Colon (tissue), 2 donors: Measurements from ENCODE around the gene ALDH8A1.

Experiments used
- FAIRE-seq: peaks from 2 replicates; lab custom pipeline; 2012; peaks lifted over from hg19 to GRCh38; lab: Jason Lieb, UNC
- donor health status: control.
- donor health status: control.

ALDH8A1 gene

DNA sequence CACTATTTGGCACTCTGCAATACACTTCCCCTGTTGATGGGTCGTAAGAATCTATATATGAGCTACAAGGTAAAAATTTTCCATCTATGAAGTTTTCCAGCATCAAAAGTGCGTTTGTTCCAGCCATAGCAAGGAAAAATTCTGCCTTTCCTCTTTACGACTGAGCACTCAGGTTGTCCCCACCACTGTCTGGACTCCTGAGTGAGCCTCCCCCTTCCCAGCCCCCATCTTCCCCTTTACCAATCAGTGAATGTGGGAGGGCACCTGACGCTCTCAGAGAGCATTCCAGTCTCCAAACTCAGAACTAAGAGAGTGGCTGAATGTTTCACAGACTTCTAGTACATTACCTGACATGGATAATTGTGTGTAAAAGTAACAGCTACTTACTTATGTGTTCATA is at the start of gene ALDH8A1:
Gene ALDH8A1, minus strand, starts transcription at position 175 of the 400 bp plus-strand sequence. Its CDS starts 48 bp downstream, at position 127.
- FAIRE-seq: no peak

- FAIRE-seq: no peak
These were observed 49.2 kb upstream of the ALDH8A1 start for GRCh38 chr6:134999107-134999506.

GRCh38 chr6:134997133-134997995 is 47.5 kb upstream of the ALDH8A1 start:
- FAIRE-seq: no peak

DNA sequence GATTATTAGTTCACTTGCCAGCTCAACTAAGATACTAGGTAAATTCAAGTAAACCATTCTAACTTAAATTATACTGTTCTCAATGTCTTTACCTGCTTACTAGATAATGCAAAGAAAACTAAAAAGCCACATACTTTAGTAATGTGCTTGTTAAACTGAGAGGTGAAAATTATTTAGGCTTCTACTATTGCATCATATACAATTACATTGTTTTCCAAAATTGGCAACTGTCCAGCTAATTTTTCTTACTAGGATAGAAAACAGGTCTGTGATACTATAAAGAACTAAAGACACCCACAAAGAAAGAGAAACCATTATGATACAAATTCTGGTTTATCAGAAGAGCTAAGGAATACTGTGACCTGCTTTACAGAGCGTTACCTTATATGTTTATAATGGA is 45.6 kb upstream of the ALDH8A1 start:
- peak; percentile 10 for FAIRE-seq

DNA sequence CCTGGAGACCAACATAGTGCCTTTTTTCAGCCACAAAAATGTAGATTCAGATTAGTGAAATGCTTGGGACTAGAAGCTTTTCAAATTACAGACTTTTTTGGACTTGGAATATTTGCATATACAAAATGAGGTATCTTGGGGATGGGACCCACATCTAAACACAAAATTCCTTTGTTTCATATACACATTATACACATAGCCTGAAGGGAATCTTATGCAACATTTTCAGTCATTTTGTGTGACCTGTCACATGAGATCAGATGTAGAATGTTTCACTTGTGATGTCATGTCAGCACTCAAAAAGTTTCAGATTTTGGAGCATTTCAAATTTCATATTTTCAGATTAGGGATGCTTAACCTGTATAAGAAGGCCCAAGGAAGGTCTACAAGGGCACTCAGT is 44.5 kb upstream of the ALDH8A1 start:
- no peak for FAIRE-seq

GRCh38 chr6:134992155-134992554 is 42.3 kb upstream of the ALDH8A1 start:
- no peak for FAIRE-seq

DNA sequence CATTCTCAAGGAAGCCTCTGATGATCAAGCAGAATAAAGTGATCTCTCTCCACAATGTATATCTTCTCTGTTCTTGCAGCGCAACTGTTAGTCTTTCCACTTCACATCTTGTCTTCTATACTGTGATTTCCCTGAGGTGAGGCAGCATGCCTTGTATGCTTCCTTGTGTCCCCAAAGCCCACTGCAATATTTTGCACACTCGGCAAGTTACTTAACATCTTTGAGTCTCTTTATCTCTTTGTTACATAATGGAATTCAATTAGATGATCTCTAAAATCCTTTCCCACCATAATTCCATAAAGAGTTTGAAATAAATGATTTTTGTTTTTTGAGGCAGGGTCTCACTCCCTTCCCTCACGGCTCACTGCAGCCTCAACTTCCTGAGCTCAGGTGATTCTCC is 40.4 kb upstream of the ALDH8A1 start:
- no peak for FAIRE-seq

DNA sequence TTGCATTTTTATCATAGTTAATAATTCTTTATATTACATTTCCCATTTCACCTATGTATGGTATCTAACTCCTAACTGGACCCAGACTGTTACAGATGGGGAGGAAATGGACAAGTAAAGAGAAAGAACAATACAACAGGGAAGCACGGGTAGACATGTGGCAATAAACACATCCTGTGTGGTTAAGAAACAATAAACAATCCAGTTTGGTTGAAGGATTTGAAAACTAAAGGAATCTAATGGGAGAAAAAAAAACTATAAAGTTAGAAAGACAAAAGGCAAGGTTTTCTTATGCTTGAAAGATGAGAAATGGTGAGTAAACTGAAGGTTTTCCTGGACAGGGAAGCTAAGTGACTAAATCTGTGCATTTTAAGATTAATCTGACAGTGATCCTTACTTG is 34.9 kb upstream of the ALDH8A1 start:
- no peak for FAIRE-seq

- FAIRE-seq: no peak
These were observed 33.9 kb upstream of the ALDH8A1 start for GRCh38 chr6:134983823-134984222.

DNA sequence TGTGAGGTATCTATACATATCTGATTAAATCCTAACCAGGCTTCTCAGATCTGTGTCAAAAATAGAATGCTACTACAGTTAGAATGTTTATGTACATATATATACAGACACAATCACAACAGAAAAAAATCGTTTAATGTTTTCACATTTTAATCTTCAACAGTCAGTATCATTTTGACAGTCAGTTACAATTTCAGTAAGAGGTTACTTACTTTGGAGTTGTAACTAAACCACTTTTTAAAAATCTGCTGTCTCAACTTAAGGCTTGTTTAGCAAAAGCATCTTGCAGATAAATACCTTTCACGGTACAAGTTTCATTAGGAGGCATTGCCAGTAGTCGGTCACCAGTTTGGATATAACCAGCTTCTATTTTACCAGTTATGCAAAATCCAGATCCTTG is 32.3 kb upstream of the ALDH8A1 start:
- no peak for FAIRE-seq

- FAIRE-seq: no peak
These were observed 30.9 kb upstream of the ALDH8A1 start for GRCh38 chr6:134980846-134981245.

DNA sequence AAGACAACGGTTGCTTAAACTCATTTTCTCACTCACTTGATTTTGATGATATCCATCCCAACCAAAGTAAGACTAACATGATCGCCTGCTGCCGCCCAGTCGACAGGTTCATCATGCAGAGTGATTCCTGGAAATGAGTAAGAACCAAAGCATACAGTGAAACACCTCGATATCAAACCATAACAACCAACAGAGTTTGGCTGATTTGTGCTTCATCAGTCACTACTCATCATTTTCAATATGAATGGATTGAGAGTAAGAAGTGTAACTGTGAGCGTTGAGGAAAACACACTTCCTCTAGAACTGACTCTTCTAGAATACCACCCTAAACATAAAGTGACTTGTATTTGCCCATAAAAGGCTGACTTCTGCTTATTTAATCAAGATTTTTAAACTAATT is 29.2 kb upstream of the ALDH8A1 start:
- FAIRE-seq: no peak

- no peak for FAIRE-seq
These were observed 24.5 kb upstream of the ALDH8A1 start for GRCh38 chr6:134974370-134974769.

GRCh38 chr6:134967711-134968110 is 17.8 kb upstream of the ALDH8A1 start:
- FAIRE-seq: no peak

- FAIRE-seq: no peak
These were observed 14.7 kb upstream of the ALDH8A1 start for GRCh38 chr6:134964451-134965203.

DNA sequence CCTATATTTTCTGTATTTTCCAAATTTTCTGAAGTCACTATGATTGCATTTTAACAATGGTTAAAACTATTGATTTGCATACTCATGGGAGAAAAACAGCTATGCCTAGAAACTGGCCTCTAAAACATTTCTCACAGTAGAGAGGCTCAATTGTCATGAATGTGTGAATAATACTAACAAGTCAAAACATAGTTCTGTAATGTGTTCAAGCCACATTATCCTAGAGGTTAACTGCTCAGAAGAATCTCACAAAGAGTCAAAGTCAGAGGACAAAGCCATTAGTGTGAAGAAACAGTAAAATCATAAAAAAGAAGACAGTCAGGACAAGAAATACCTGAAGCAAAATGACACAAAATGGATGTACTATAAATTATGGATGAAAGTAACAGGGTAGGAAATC is 12.5 kb upstream of the ALDH8A1 start:
- no peak for FAIRE-seq

GRCh38 chr6:134961366-134961765 is 11.5 kb upstream of the ALDH8A1 start:
- no peak for FAIRE-seq

GRCh38 chr6:134959603-134960002 is 9.7 kb upstream of the ALDH8A1 start:
- FAIRE-seq: no peak

DNA sequence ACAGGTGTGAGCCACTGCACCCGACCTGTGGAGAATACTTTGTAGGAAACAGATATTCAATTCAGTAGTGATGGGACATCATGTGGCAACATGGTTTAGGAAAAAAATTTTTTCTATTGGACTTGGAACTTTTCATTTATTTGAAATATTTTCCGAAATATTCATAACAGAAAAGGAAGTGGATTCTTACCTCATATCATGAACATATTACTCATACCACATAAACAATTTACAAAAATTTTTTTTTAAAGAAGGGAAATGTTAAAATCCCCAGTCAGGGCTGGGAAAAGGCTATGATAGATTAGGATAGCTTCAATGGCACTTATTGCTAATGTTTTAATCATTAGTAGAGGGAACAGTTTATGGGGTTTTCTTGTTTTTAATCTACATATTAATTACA is 6.8 kb upstream of the ALDH8A1 start:
- FAIRE-seq: no peak

DNA sequence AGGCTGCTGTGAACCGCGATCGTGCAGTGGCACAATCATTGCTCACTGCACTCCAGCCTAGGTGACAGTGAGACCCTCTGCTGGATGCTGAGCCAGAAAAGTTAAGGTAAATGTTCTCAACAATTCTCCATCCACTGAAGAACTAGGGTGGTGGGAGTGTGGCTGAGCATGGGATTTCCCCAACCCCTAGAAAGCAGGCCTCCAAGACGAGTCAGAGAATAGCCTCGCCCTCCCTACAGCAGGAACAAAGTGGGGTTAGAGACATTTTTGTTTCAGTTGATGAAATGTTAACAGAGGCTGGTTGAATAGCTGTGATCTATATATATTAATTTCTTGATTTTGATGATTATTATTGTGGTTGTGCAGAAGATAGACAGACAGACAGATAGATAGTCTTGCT is 6.1 kb upstream of the ALDH8A1 start:
- no peak for FAIRE-seq

DNA sequence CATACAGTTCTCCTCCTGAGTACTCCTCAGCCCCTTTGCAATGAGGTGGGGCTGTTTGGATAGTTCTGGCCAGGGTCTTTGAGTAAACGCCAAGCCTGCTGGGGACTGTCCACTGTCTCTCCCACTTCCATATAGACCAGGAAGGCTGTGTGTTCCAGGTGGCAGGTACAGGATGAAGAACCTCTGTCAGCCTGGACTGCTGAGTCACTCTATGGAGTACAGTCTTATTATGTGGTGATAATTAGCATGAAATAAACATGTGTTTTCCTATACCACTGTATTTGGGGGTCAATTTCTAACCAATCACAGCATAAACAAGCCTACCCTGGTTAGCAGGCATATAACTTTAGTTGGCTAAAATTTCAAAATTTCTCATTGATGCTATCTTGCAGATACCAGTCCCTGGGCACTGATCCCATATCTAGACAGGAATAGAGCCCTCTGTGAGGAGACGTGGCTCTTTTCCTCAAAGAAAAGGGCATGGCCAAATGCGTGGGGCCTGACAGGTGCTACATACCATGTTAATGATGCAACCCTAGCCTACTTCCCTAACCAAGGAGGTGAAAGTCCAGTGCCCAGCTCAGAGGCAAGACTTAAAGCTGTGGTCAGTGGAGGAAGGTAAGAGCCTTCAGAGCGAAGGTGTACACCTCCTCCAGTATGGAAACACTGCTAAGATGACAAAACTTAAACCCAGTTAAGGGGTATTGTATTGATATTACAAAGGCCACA is 4.5 kb upstream of the ALDH8A1 start:
- FAIRE-seq: no peak

DNA sequence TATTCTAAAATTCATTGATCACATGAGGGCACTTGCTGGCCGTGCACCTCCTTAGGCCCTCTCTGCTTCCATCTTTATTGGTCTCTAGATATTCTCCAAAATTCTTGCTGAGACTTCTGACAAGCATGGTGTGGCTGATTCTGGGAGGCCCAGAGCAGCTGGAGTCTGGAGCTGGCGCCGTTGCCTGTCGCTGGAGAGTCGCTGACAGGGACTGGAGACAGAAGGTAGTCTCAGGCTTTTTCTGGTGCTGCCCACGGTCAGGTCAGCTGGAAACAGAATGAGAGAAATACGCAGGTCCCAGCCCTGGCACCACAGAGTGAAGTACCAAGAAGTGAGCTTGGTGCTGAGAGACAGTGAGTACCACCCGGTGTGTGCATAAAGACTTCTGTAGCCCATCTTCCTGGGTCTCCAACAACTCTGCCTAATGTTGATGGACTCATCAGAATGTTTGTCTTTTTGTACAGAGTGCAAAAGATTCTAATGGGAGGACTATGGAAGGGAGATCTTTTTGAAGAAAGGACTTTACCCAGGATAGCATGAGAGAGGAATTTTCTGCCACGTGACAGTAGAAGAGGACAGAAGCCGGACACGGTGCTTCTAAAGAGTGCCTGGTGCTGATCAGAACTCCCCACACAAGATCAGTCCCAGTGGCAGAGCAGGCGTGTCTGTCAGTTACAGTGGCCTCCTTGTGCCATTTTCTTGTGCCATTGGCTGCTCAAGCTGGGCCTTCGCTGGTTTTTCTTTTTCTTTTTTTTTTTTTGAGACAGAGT is 1.8 kb upstream of the ALDH8A1 start:
- no peak for FAIRE-seq
